Stimulated activated CD4-positive, alpha-beta T cell treated with anti-CD3 and anti-CD28 coated beads, Interleukin-1b, Interleukin-23, amount 100 ng/mL, for 24 hours (primary cell): ENCODE data around the gene DHRS2.
"Not testable (repeated sequence)": the region's sequence is repeated elsewhere in the genome, so short reads cannot be mapped to it uniquely, and the experiment has no call there.

ENCODE experiments used
- DNase-seq, 4 experiments: peaks; one replicate each; pipeline ENCODE4 v3.0.0-alpha.2; 2020; ENCODE audit warnings: low read depth in 4 of 4, low spot score in 1 of 4

DHRS2 gene, protein sequence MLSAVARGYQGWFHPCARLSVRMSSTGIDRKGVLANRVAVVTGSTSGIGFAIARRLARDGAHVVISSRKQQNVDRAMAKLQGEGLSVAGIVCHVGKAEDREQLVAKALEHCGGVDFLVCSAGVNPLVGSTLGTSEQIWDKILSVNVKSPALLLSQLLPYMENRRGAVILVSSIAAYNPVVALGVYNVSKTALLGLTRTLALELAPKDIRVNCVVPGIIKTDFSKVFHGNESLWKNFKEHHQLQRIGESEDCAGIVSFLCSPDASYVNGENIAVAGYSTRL

DNA sequence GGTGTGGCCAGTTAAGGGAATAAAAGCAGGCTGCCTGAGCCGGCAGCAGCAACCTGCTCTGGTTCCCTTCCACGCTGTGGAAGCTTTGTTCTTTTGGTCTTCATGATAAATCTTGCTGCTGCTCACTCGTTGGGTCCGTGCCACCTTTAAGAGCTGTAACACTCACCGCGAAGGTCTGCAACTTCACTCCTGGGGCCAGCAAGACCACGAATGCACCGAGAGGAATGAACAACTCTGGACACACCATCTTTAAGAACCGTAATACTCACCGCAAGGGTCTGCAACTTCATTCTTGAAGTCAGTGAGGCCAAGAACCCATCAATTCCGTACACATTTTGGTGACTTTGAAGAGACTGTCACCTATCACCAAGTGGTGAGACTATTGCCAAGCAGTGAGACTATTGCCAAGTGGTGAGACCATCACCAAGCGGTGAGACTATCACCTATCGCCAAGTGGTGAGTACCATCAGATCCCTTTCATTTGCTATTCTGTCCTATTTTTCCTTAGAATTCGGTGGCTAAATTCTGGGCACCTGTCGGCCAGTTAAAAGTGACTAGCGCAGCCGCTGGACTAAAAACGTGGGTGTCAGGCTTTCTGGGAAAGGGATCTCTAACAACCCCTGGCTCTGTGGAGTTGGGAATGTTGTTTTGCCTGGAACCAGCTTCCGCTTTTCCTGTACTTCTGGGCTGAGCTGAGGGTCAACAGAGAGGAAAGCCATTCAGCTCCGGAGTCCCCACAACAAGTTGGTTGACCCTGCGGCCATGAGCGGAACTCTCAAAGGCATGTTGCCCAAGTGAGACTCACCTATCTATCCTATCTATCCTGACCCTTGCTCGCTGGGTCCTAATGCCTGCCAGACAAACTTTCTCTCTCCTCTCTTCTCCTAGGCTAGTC, at the start of gene DHRS2:
Gene DHRS2 (plus strand): TSS at position 48 of the 895 bp plus-strand sequence. CDS start 2,501 bp downstream, outside the sequence.
- no peak for DNase-seq

DNA sequence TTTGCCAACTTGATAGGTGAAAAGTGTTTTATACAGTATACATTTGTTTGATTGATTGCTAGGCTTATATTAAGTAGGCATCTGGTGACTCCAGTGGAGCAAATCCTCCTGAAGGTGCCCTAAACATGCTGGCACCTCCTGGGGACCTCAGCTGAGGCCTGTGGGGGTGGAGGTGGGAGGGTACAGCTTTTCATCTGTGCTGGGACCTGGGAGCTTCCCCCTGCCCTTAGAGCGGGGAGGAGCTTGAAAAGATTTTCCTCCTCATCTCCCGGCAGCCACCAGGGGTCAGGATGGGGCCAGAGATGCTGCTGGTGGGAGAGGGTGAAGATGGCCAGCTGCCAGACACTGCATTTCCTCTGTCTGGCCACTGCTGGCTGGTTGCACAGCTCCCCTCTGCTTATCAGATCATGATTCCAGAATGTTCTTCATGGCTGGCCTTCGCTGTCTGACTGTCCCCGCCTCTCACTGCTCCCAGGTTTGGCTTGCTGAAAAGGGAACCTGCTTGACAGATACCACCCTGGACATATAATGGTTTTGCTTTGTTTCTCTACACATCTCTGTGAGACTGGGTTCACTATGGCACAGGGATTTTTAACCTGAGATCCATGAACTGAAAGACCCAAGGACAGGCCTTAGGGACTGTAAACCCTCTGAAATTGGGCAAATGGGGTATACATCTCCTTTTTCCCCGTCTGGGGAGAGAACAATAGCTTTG, 47.1 kb upstream of the DHRS2 start:
- DNase-seq, result peak; percentile 49 to 68 (median 60)

DNA sequence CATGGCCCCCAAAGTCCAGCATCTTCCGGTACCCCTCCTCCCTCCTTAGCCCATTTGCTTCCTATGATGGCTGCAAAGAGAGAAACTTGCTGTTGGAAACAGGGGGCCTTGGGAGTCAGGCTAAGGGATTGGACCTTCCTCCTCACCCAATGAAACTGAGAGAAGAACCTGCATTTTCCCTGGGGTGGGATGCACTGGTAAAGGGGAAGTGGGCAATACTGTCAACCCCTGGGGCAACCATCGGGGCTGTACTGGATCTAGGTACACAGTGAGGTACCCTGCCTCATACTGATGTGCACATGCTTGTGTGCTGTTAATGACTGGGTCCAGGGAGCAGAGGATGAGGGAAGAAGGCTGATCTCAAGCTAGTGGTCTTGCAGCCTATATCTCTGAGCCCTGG, 46.6 kb upstream of the DHRS2 start:
- DNase-seq, result no peak

DNA sequence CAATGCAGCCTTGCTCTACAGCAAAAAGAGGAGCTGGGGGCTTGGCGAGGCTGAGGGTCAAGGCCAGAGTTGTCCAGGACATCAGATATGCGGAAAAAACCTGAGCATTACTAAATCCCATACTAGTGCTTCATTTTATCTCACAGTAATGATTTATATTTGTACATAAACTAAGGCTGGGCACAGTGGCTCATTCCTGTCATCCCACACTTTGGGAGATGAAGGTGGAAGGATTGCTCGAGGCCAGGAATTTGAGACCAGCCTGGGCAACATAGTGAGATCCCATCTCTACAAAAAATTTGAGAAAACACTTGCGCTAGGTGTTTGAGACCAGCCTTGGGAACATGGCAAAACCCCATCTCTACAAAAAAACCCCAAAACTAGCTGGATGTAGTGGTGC, 46.0 kb upstream of the DHRS2 start:
- DNase-seq, result no peak

DNA sequence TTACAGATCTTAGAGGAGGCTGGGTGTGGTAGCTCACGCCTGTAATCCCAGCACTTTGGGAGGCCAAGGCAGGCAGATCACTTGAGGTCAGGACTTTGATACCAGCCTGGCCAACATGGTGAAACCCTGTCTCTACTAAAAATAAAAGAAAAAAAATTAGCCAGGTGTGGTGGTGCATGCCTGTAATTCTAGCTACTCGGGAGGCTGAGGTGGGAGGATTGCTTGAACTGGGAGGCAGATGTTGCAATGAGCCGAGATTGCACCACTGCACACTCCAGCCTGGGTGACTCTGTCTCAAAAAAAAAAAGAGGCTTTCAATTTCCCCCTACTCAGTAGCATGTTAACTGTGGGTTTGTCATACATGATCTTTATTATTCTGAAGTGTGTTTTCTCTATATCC, 42.0 kb upstream of the DHRS2 start:
- not testable (repeated sequence) for DNase-seq

DNA sequence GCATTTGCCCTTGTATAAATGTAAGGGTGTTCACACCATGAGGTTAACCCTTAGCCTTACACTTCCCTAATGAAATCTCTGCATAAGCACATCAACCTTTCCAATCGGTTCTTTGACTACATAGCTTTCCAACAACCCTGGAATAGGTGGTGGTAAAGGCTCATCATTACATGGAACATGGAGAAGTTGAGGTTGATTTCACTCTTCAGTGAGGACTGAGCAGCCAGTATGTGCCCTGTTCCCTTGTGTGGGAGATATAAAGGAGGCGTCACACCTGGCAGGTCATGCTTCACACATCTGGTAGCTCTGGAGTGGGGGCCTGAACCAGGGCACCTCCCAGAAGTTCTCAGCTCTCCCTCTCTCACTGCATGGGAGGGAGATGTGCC, 35.8 kb upstream of the DHRS2 start:
- DNase-seq, result no peak

DNA sequence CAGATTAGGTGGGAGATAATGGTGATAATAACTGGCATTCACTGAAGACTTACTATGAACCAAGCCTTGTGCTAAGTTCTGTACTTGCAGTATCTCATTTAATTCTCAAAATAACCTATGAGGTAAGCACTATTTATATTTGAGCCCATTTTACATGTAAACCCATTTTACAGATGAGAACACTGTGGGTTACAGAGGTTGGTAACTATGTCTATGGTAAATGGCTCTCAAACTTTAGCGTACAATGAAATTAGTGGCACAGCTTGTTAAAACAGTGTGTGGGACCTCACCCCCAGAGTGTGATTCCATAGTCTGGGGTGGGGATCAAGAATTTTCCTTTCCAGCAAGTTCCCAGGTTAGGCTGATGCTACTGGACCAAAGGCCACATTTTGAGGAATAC, 35.4 kb upstream of the DHRS2 start:
- no peak for DNase-seq

DNA sequence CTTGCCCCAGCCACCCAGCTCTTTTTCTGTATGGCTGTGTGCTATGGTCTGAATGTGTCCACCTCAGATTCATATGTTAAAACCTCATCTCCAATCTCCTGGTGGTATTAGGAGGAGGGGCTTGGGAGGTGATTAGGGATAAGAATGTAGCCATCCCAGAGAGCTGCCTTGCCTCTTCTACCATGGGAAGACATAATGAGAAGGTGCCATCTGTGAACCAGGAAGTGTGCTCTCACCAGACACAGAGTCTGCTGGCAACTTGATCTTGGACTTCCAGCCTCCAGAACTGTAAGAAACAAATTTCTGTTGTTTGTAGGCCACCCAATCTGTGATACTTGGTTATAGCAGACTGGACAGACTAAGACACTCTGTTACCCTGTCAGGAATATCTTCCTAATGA, 34.7 kb upstream of the DHRS2 start:
- no peak for DNase-seq

DNA sequence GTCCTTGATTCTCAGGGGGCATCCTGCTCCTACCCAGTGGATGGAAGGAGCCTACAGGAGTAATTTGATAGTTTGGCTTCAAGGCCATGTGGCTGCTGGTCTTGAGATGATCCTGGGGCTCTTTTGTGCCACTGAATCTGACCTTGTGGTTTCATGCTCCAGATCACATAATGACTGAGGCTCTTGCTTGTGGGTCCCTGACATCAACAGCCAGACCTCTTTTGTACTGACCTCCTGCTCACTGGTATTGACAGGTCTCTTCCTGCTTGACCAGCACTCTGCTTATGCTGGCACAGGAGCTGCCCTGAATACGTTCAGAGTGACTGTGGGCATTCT, 34.4 kb upstream of the DHRS2 start:
- DNase-seq, result no peak

DNA sequence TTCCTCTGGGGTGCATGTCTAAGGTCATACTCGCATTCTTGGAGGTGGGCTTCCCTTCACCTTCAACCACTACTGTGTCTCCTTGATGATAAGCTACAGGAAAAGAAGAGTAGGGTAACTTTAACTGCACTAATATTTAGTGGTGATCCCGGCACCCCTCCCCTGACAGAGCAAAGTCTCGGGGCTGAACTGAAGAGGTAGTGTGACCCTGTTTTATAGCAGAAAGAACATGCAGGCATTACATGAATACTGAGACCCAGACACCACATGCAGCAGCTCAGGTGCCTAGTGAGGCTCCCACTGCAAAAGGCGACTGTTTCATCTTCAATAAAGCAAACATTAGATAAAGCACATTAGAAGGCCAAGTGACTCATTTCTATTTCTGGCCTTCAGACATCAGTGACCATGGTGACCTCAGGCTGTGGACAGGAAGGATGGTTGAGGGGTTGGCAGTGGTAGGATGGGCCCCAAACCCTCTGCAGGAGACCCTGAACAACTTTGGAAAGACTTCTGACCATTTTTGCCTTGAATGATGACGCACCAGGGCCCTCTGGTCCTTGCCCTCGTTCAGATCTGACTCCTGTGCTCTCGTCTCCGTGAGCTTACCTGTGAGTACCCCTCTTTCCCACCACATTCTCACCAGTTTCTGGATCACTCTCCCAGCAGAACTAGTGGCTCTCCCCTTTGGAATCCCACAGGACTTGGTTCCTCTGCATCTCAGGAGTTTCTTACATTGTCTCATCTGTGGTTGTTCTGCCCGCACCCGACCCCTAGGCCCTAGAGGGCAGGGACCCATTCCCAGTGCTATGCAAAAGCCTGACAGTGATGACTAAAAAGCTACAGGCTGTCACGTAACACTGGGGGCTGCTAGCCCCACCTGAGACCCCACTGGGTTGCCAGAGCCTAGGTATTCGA, 33.7 kb upstream of the DHRS2 start:
- no peak for DNase-seq

DNA sequence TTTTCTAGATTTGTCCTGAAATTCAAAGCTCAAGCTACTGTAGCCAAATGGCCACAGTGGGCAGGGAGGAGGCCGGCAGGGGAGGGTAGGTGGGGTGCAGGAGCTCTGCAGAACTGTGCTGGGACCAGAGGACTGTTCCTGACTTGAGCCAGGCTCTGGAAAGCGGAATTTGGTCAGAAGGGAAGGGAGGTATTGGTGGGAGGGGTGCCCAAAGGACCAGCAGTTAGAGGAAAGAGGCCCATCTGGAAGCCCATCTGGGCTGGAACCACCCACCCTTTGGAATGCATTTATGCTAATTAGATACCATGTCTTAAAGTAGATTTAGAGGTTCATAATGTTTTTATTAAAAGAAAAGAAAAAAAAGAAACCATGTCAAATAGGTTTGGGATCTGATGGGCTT, 33.1 kb upstream of the DHRS2 start:
- no peak for DNase-seq

DNA sequence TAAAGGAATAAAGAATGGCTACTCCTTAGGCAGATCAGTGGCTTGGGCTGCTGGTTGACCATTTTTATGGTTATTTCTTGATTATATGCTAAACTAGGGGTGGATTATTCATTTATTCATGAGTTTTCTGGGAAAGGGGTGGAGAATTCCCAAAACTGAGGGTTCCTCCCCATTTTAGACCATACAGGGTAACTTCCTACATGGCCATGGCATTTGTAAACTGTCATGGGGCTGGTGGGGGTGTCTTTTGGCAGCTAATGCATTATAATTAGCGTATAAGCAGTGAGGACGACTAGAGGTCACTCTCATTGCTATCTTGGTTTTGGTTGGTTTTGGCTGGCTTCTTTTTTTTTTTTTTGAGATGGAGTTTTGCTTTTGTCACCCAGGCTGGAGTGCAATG, 32.0 kb upstream of the DHRS2 start:
- DNase-seq, result no peak

DNA sequence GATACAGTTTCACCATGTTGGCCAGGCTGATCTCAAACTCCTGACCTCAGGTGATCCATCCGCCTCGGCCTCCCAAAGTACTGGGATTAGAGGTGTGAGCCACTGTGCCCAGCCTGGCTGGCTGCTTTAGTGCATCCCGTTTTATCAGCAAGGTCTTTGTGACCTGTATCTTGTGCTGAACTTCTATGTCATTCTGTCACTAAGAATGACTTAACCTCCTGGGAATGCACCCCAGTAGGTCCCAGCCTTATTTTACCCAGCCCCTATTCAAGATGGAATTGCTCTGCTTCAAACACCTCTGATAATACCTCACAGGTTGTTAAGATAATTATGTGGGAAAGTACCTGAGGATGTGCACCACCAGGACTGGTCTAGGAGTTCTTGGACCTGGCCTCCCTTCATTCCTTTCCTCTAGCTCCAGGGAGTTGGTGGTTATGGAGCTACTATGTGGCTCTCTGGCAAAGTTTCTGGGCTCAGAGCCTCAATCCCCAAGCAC, 31.4 kb upstream of the DHRS2 start:
- no peak for DNase-seq

DNA sequence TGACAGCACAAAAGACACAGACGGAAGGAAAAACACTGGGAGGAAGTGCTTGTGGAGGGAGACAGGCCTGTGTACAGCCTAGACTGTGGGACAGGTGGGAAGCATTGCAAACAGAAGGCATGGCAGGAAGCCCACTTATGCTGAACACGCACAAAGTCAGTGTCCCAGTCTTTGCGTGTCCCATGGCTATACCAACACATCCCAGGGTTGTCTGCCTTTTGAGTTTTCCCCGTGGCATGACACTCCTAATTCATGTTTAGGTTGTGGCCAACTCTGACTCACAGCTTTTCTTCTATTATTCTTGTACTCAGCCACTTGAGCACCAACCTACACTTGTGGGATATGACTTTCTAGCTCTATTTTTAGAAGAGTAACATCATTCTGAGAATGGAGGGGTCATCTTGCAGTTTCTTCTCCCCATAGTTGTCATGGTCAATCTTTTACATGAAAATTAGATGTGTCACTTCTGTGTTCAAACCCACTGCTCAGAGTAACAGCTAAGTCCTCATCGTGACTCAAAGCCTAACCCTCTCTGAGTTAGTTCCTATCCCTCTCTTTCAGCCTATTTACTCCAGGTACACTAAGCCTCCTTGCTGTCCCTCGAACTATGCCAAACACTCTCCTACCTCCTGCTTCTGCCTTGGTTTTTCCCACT, 30.1 kb upstream of the DHRS2 start:
- no peak for DNase-seq

DNA sequence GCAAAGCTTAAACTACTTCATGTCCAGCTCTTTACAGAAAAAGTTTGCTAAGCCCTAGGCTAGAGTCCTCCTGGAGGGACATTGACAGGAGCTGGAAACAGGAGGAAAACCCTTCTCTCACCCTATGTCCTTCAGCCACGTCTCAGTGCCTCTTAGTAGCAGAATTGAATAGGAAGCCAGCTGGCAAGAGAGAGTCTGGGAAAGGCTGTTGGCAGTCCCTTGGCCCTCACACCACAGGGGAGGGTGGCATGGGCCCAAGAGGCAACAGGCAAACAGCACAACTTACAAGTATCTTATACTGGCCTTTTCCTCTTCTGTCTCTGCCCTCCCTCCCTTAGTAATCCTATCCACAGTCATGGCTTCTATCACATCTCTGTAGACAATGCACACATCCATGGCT, 27.7 kb upstream of the DHRS2 start:
- DNase-seq, result no peak

DNA sequence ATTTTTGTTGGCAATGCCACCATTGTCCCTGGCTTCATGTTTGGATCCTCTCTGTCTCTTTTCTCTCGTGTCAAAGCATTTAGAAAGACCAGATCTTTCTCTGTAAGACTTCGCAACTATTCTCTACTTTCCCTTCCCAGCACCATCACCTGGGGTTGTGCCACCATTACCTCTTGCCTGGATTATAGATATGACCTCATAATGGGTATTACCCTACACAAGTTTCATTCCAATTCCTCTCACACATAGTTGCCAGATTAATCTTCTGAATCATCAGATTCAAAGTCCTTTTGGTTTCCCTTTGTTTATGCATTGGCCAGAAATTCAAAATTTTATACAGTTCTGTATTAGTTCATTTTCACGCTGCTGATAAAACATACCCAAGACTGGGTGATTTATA, 27.2 kb upstream of the DHRS2 start:
- no peak for DNase-seq

DNA sequence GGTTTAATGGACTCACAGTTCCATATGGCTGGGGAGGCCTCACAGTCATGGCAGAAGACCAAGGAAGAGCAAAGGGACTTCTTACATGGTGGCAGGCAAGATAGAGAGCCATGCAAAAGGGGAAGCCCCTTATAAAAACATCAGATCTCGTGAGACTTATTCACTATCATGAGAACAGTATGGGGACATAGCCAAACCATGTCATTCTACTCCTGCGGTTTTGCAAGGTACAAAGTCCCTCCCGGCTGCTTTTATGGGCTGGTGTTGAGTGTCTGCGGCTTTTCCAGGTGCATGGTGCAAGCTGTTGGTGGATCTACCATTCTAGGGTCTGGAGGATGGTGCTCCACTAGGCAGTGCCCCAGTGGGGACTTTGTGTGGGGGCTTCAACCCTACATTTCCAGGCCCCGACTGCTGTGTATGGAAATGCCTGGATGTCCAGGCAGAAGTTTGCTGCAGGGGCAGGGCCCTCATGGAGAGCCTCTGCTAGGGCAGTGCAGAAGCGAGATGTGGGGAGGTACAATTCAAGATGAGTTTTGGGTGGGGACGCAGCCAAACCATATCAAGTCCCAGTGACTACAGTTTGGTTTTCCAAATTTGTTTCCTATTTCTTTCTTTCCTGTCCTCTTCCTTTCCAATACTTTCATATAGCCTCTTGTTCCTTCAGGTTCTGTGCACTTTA, 26.6 kb upstream of the DHRS2 start:
- DNase-seq, result not testable (repeated sequence)

DNA sequence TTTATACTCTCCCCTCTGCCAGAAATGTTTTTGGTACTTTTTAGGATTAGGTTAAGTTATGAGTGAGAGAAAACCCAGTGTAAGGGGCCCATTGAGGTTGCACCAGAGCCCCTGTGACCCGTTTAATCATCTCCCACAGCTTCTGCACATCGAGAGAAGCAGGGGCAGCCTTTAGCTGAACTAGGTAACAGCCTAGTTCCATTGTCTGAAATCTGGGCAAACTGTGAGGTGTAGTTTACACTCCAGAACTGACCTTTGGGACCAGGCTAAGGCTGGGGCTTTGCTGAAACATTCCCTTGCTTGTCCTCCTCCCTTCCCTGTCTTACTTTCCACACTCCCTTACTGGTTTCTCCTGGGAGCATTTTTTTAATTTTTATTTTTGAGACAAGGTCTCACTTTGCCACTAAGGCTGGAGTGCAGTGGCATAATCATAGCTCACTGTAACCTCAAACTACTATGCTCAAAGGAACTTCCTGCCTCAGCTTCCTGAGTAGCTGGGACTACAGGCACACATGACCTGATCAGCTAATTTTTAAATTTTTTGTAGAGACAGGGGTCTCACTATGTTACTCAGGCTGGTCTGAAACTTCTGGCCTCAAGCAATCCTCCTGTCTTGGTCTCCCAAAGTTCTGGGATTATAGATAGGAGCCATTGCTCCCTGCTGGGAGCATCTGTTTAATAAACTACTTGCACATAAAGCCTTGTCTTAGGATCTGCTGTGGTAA, 25.9 kb upstream of the DHRS2 start:
- no peak for DNase-seq

DNA sequence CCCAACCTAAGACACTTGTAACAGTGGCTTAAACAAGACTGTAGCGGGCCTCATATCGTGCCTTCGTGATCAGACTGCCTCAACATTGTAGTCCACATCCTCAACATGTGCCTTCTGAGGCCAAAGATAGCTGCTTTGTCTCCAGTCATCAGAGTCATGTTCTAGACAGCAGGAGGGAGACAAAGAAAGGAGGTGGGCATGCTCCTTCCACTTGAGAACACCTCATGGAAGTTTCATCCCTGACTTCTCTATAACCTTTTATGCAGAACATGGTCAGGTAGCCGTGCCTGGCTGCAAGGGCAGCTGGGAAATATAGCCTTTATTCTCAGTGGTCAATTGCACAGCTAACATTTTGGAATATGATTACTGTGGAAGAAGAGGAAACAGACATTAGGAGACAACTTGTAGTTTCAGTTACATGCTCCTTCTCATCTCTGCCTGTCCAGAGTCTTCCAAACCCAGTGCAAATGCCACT, 25.3 kb upstream of the DHRS2 start:
- no peak for DNase-seq
